ENCODE measurements around the gene CAMKK1.
A peak's percentile ranks its signal among the peaks of the same experiment; 100 is the strongest.

GRCh38 chr17:3903051-3903825 lies 10.4 kb upstream of the CAMKK1 start:
- peak in 1 of 7 experiments; percentile 1 for TF ChIP-seq CTCF (IDR thresholded peaks at IDR 0.05)
- TF ChIP-seq POLR2A (IDR thresholded peaks at IDR 0.05): no peak
